B cell (primary cell): ENCODE data around the gene SEMA7A.

Experiments used
- CTCF ChIP-seq: fragments of 200-600 bp; IDR thresholded peaks from one replicate; pipeline ENCODE4 v1.8.0; 2022; ENCODE audit warnings: antibody characterized with exemption, mild to moderate bottlenecking
- EZH2 ChIP-seq: IDR thresholded peaks from 2 replicates; pipeline ENCODE4 v1.6.1; 2012; ENCODE audit warnings: borderline replicate concordance, low read depth, mild to moderate bottlenecking, moderate library complexity, low read length; ENCODE audit not compliant: insufficient read depth, poor library complexity, severe bottlenecking

DNA sequence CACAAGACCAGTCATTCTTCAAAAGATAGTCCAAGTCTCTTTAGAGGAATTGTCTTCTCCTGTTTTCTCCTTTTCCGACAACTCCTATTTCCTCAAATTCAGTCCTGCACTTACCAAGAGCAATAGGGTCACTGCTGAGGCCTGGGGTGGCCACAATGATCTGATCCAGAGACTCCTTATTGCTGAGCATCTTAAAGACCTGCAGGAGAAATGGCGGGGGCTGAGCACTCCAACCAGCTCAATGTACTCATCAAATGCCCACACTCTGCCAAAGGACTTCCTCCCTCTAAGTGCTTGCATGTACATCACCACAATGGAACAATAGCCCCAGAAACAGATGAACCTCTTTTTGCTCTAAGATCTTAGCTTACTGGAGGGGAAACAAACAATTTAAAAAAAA is 17.6 kb upstream of the SEMA7A start:
- TF ChIP-seq EZH2 (no peak), CTCF (no peak)
